HG02588 (cell line): ENCODE results near the gene KANK4.

Experiments
- ATAC-seq: cut with Tn5 transposase; IDR thresholded peaks from one replicate; pipeline ENCODE4 v1.9.1; 2021; ENCODE audit warnings: mild to moderate bottlenecking, moderate library complexity; ENCODE audit not compliant: unreplicated experiment

The KANK4 gene

GRCh38 chr1:62213075-62213914 lies 105.9 kb downstream of the KANK4 start:
- no peak for ATAC-seq

DNA sequence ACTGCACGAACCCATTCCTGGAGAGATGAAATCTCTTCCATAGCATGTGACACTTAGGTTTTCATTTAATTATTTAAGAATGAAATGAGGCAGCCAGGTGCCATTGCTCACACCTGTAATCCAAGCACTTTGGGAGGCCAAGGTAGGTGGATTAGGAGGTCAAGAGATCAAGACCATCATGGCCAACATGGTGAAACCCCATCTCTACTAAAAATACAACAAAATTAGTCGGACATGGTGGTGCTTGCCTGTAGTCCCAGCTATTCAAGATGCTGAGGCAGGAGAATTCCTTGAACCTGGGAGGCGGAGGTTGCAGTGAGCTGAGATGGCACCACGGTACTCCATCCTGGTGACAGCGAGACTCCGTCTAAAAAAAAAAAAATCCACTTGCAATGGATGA lies 106.8 kb downstream of the KANK4 start:
- ATAC-seq = no peak

DNA sequence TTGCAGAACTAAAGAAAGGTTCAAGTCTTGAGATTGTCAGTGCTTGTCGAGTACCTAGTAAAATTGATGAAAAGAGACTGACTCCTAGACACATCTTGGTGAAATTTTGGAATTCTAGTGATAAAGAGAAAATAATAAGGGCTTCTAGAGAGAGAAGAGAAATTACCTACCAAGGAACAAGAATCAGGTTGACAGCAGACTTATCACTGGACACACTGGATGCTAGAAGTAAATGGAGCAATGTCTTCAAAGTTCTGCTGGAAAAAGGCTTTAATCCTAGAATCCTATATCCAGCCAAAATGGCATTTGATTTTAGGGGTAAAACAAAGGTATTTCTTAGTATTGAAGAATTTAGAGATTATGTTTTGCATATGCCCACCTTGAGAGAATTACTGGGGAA lies 108.3 kb downstream of the KANK4 start:
- ATAC-seq = no peak

- ATAC-seq = no peak
Measured at GRCh38 chr1:62209931-62210595, 109.2 kb downstream of the KANK4 start.

- no peak for ATAC-seq
Measured at GRCh38 chr1:62208970-62209369, 110.3 kb downstream of the KANK4 start.

DNA sequence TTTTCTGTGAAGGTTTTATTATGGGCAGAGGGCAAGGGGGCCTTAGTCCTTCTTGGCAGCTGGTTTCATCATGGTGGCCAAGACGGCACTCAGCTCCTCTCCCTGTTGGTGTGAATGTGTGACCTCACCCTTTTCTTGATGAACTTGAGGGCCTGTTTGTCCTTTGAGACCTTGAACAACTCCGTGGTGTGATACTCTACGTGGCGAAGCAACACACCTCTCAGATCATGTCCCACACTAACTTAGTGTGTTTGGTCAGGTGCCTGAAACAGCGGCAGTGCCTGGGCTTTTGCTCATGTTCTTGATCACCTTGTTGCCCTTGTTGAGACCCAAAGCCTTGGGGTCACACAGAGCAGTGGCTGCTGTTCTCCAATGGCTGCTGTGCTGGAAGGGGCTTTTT lies 111.1 kb downstream of the KANK4 start:
- ATAC-seq = no peak

- no peak for ATAC-seq
Measured at GRCh38 chr1:62207187-62207586, 112.0 kb downstream of the KANK4 start.

GRCh38 chr1:62198781-62199125 lies 120.5 kb downstream of the KANK4 start:
- no peak for ATAC-seq

- ATAC-seq = no peak
Measured at GRCh38 chr1:62198069-62198780, 121.0 kb downstream of the KANK4 start.

- no peak for ATAC-seq
Measured at GRCh38 chr1:62196086-62196690, 123.0 kb downstream of the KANK4 start.

DNA sequence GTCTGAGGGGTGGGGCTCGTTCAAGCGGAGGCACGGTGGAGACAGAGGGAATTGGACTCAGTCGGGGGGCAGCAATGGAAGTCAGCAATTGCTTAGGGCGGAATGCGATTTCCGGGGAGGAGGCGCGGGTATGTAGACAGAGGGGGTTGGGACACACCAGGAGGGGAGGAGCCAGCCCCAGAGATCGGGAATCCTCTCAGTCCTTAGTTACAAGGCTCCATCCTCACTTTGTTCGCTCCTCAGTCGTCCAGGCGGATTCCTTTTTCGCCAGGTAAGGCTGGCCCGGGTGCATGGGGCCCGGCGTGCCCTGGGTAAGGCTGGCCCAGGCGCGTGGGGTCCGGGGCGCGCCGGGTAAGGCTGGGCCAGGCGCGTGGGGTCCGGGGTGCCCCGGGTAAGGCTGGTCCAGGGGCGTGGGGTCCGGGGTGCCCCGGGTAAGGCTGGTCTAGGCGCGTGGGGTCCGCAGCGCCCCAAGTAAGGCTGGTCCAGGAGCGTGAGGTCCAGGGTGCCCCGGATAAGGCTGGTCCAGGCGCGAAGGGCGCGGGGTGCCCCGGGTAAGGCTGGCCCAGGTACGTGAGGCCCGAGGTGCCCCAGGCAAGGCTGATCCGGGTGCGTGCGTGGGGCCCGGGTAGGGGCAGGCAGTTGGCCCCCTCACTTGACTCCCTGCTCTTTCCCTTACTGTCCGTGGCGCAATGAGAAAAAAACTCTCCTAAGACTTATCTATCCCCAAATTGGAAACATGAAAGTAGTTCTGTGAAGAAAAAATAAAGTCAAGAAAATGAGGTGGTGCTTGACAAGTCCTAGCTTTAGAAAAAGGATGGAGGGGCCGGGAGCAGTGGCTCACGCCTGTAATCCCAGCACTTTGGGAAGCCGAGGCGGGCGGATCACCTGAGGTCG lies 124.3 kb downstream of the KANK4 start, which contains the start of gene L1TD1:
Gene L1TD1, plus strand, starts transcription at position 199 of the 894 bp plus-strand sequence. CDS start 11,780 bp downstream, outside the sequence.
- ATAC-seq = no peak

- ATAC-seq = no peak
Measured at GRCh38 chr1:62188111-62188510, 131.1 kb downstream of the KANK4 start.

GRCh38 chr1:62187548-62187947 lies 131.7 kb downstream of the KANK4 start:
- no peak for ATAC-seq
